ENCODE data around the gene FBN1. TPM values are rescaled to one million over a fixed set of nuclear protein-coding genes. Genes with fewer than 3 reads are reported as not detected.

The FBN1 gene
- total and polyA plus RNA-seq, 2 donors (not counting 3 experiments of a cell fraction or from before 2014, with no cell fraction given) = 107 to 111 TPM

DNA sequence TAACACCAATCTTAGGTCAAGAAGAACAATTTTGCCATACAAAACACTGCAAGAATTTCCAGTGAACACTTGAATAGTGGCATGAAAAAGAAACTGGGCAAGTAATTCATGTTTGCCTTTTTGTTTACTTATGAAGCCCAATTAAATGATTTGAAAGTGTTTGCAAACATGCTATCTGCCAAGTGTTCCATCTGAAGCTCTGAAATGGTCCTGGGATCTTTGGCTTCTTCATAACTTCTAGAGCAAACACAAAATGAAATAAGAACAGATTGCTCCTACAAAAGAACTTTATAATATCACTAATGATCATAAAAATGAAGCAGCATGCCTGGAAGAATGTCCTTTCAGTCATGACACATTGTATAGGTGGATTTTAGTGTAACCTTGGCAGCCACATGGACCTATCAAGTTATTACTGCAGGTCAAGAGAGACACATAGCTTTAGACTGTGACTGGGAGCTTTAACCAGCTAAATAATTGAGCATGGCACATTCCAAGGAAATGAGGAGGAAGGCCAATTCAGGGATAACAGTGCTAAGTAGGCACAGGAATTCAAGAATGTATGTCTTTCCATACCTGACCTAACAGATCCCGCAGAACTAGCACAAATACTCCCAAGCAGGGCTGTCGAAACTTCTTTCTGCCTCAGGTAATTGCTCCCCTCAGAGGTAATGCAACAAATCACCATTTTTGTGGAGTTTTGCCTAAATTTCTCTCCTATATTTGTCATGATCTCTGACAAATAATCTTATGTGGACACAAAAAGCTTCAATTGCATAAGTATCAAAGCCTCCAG lies 169.7 kb downstream of the FBN1 start:
- H3K9me1 ChIP-seq (replicated peaks; ENCODE audit: control insufficient read depth, extremely low read depth, insufficient read depth, low read length) = no peaks in the 10 kb centered on the region
- no peaks in the 10 kb centered on the region for H3K79me2 ChIP-seq (ENCODE audit: control insufficient read depth, insufficient read depth, low read length)
- H3K36me3 ChIP-seq (ENCODE audit: control insufficient read depth in 2 of 2, extremely low read depth in 1 of 2, insufficient read depth in 2 of 2, low read length in 2 of 2) = peaks cover 7 to 15% of the 10 kb centered on the region in 2 experiments
- ChIA-PET POLR2A (interaction anchor here (0.6 kb wide), 1 partner anchor 139 kb away, joined by 3 read pairs; no protein-coding TSS in a partner anchor), CTCF (no interaction called here)
- DNase-seq (ENCODE audit: low read depth, low spot score) = no peak
- no peak overlapping the region for H3K9ac ChIP-seq (replicated peaks; ENCODE audit: extremely low read depth, insufficient read depth, low read length)
- H3K9me3 ChIP-seq (replicated peaks; ENCODE audit: control insufficient read depth, insufficient read depth, low read length) = no peaks in the 10 kb centered on the region
- no peak overlapping the region for H3K4me2 ChIP-seq (ENCODE audit: insufficient read depth, low read length)
- dilution Hi-C loops (cut with MboI; ENCODE audit: extremely low pct_ligation_motif_present, low sequenced_read_pairs) = no loop called here
- H3K4me3 ChIP-seq (replicated peaks in 1 of 3; ENCODE audit: insufficient read depth in 1 of 3, low read depth in 1 of 3, low read length in 3 of 3) = no peak overlapping the region
- H4K20me1 ChIP-seq (replicated peaks; ENCODE audit: control insufficient read depth, extremely low read depth, insufficient read depth, low read length) = no peaks in the 10 kb centered on the region
- BruUV-seq (replicated peaks) = no TSS peak
- no peak overlapping the region for H3K27ac ChIP-seq (ENCODE audit: insufficient read depth, low read depth, low read length)
- H2AFZ ChIP-seq (ENCODE audit: low read depth, low read length) = no peak overlapping the region
- no peak for FAIRE-seq
- intact Hi-C loops (cut with micrococcal nuclease) = no loop called here
- TF ChIP-seq FOS (IDR thresholded peaks at IDR 0.05; ENCODE audit: borderline replicate concordance, insufficient read depth, low read length) = no peak
- TF ChIP-seq, protein P1, sequence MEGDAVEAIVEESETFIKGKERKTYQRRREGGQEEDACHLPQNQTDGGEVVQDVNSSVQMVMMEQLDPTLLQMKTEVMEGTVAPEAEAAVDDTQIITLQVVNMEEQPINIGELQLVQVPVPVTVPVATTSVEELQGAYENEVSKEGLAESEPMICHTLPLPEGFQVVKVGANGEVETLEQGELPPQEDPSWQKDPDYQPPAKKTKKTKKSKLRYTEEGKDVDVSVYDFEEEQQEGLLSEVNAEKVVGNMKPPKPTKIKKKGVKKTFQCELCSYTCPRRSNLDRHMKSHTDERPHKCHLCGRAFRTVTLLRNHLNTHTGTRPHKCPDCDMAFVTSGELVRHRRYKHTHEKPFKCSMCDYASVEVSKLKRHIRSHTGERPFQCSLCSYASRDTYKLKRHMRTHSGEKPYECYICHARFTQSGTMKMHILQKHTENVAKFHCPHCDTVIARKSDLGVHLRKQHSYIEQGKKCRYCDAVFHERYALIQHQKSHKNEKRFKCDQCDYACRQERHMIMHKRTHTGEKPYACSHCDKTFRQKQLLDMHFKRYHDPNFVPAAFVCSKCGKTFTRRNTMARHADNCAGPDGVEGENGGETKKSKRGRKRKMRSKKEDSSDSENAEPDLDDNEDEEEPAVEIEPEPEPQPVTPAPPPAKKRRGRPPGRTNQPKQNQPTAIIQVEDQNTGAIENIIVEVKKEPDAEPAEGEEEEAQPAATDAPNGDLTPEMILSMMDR (IDR thresholded peaks at IDR 0.05; ENCODE audit: extremely low read depth in 1 of 2, insufficient read depth in 1 of 2, low read depth in 1 of 2, low read length in 2 of 2) = no peak
- no peak for TF ChIP-seq POLR2A (IDR thresholded peaks at IDR 0.05; ENCODE audit: low read depth, low read length)
- no peak for TF ChIP-seq POLR2AphosphoS5 (IDR thresholded peaks at IDR 0.05; ENCODE audit: insufficient read depth, low read depth, low read length)
- no peak for TF ChIP-seq EZH2 (IDR thresholded peaks at IDR 0.05; ENCODE audit: borderline replicate concordance, low read depth, low read length, severe bottlenecking)
- TF ChIP-seq JUN (IDR thresholded peaks at IDR 0.05; ENCODE audit: borderline replicate concordance, insufficient read depth, insufficient read length, low read depth) = no peak
- TF ChIP-seq, protein P2, sequence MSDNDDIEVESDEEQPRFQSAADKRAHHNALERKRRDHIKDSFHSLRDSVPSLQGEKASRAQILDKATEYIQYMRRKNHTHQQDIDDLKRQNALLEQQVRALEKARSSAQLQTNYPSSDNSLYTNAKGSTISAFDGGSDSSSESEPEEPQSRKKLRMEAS (IDR thresholded peaks at IDR 0.05; ENCODE audit: insufficient read depth, insufficient read length) = no peak
- TF ChIP-seq MYC (IDR thresholded peaks at IDR 0.05; ENCODE audit: low read depth, low read length) = no peak
- no peak for TF ChIP-seq GATA2 (IDR thresholded peaks at IDR 0.05; ENCODE audit: insufficient read depth, insufficient read length, low read depth, low read length)
- peaks cover 12% of the 10 kb centered on the region for H3K4me1 ChIP-seq (ENCODE audit: control insufficient read depth, extremely low read depth, insufficient read depth, low read length)
- no peaks in the 10 kb centered on the region for H3K27me3 ChIP-seq (ENCODE audit: control insufficient read depth in 2 of 2, insufficient read depth in 2 of 2, low read length in 2 of 2)

Data from endothelial cell of umbilical vein (primary cell).